OCI-LY7 (cell line): ENCODE data around the gene CDX4.

Source experiments
- EZH2phosphoT487 ChIP-seq: fragments of 200-600 bp; sonication (generic); IDR thresholded peaks from 2 replicates; pipeline ENCODE4 v1.6.1; 2018; ENCODE audit warnings: low read depth, borderline replicate concordance, mild to moderate bottlenecking, mixed run types, antibody characterized with exemption, low read length, moderate library complexity, mixed read lengths
- TF ChIP-seq, protein P1 (sequence below): fragments of 200-600 bp; sonication (generic); conservative IDR thresholded peaks from 2 replicates; pipeline ENCODE4 v1.5.1; 2014; ENCODE audit warnings: mild to moderate bottlenecking, antibody characterized with exemption, low read length, moderate library complexity, mixed read lengths

DNA sequence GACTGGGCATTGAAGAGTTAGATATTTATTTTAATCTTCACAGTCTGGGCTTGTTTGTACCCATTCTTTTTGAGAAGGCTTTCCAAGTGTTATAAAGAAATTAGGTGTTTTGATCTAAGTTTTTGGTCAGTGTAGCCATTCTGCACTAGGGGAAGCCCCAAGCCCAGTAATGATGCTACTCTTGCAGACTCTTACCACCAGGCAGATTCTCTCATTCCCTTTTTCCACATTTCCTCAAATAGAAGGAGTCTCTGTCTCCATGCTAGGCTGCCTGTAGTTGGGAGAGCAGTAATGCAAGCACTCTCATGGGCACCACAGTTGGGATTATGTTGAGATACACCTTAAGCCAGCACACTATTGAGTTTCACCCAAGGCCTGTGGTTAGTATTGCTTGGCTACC lies 21.5 kb downstream of the CDX4 start:
- TF ChIP-seq, protein P1, sequence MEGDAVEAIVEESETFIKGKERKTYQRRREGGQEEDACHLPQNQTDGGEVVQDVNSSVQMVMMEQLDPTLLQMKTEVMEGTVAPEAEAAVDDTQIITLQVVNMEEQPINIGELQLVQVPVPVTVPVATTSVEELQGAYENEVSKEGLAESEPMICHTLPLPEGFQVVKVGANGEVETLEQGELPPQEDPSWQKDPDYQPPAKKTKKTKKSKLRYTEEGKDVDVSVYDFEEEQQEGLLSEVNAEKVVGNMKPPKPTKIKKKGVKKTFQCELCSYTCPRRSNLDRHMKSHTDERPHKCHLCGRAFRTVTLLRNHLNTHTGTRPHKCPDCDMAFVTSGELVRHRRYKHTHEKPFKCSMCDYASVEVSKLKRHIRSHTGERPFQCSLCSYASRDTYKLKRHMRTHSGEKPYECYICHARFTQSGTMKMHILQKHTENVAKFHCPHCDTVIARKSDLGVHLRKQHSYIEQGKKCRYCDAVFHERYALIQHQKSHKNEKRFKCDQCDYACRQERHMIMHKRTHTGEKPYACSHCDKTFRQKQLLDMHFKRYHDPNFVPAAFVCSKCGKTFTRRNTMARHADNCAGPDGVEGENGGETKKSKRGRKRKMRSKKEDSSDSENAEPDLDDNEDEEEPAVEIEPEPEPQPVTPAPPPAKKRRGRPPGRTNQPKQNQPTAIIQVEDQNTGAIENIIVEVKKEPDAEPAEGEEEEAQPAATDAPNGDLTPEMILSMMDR: no peak
- TF ChIP-seq EZH2phosphoT487: no peak
